ACHN (cell line): ENCODE measurements around the gene RNF217.

Experiments used
- DNase-seq: peaks from one replicate; pipeline ENCODE4 v3.0.0-alpha.2; 2015
- in situ Hi-C: cut with HindIII; loops from 2 replicates; pipeline ENCODE4 v1.10.0; 2017; ENCODE audit warnings: low sequenced_read_pairs, low pct_ligation_motif_present, low pct_unique_long_range_greater_than_20kb

The RNF217 gene

DNA sequence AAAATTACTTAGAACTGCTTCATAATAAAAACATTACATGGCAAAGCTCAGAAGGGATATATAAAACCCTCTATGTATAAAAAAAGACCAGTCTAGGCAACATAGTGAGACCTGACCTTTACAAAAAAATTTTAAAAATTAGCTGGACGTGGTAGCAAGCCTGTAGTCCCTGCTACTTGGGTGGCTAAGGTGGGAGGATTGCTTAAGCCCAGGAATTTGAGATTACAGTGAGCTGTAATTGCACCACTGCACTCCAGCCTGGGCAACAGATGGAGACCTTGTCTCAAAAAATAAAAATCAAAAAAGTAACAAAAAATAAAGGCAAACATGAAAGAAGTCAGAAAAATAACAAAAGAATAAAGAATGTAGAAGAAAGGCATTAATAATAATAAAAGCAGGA lies 169.8 kb downstream of the RNF217 start:
- in situ Hi-C loops: no loop called here
- no peak for DNase-seq

GRCh38 chr6:125136378-125136777 lies 174.1 kb downstream of the RNF217 start:
- no peak for DNase-seq
- in situ Hi-C loops: no loop called here

DNA sequence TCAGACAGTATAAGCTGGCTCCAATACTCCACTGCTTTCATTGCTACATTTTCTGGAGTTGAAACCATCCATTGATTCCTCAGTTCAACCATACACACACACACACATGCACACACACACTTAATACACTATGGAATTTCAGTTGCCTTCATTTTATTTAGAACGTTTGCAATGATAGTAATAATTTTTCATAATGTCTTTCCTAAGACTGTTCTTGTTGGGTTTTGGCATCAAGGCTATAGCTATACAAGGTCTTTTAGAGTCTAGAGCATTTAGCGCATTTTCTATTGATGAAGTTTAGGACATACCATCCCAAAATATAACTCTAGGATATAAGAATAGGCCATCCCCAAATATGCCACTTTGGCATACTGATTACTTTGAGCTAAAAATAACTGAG lies 175.8 kb downstream of the RNF217 start:
- in situ Hi-C loops: no loop called here
- DNase-seq: no peak

DNA sequence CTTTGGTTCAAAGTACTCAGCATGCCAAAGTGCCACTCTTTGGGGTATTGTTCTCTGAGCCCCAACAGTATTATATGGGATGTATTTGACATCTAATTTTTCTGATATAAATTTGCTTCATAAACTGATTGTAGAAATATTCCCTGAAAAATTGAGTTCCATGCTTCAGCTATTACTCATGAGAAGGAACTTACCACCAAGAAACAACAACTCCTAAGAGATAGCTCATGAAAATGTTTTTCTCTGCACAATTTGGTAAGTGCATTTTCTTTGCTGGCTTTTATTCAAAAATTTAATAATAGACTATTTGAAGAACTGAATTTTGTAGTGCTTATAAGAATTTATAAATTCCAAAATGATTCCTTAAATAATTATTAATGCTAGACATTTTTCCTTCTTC lies 178.6 kb downstream of the RNF217 start:
- in situ Hi-C loops: no loop called here
- DNase-seq: no peak
